ENCODE measurements around the gene PPTC7. TPM values are rescaled to one million over a fixed set of nuclear protein-coding genes. Genes with fewer than 3 reads are reported as not detected.
A peak's percentile ranks its signal among the peaks of the same experiment; 100 is the strongest.

The PPTC7 gene
- total and polyA plus RNA-seq, 10 of the 15 experiments (the other 5 are each of a cell fraction or from before 2014, with no cell fraction given) = 4.0 to 69.6 (median 12.3) TPM

- ChIA-PET RAD21 (ENCODE audit: unreplicated experiment) (interaction anchor here (0.6 to 7.3 kb wide), 24 partner anchors 9 to 134 kb away, joined by 3 to 109 read pairs (median 4); partner anchors contain the start of genes ARPC3, FAM216A and GPN3), POLR2A (interaction anchor here (0.5 to 10.4 kb wide), 14 partner anchors 9 to 155 kb away, joined by 3 to 122 read pairs (median 5); partner anchors contain the start of genes ARPC3 and TCTN1), CTCF (interaction anchor here (0.6 to 5.4 kb wide), 15 partner anchors 9 to 427 kb away, joined by 3 to 52 read pairs (median 4); partner anchors contain the start of genes ARPC3, FAM216A and GPN3), SMC1A (ENCODE audit: uncharacterized antibody, unreplicated experiment) (interaction anchor here (0.8 to 18.4 kb wide), 18 partner anchors 11 to 366 kb away, joined by 3 to 308 read pairs (median 4); no protein-coding TSS in a partner anchor)
- peak overlapping the region; percentile 18 for H3K4me3 ChIP-seq
- 0% methylated on average over 2 of the region's 2 CpGs for WGBS (ENCODE audit: insufficient coverage, insufficient replicate concordance, low lambda C conversion rate, missing lambda C conversion rate)
- H4K20me1 ChIP-seq (ENCODE audit: control insufficient read depth, insufficient read depth) = no peaks in the 10 kb centered on the region
- peaks cover 2 to 15% of the 10 kb centered on the region in 2 experiments; a peak in 3 of 4 replicates for H3K36me3 ChIP-seq (ENCODE audit: control insufficient read depth in 2 of 2, insufficient read depth in 2 of 2, low read length in 1 of 2)
- in situ Hi-C loops (cut with MboI) = no loop called here
- ATAC-seq (peak; percentile 90), DNase-seq (ENCODE audit: low read depth, low spot score) (peak; percentile 96), FAIRE-seq (peak; percentile 84)
- peak overlapping the region; percentile 80 for H3K27ac ChIP-seq (ENCODE audit: control insufficient read depth, insufficient read depth)
- H3K9ac ChIP-seq (ENCODE audit: control insufficient read depth, insufficient read depth, low read length) = peak overlapping the region; percentile 24; the same call in 1 of the 2 replicates
- peaks cover 40% of the 10 kb centered on the region for H3K79me2 ChIP-seq (ENCODE audit: control insufficient read depth, insufficient read depth, low read length)
- no peaks in the 10 kb centered on the region for H3K9me3 ChIP-seq (replicated peaks; ENCODE audit: control insufficient read depth, insufficient read depth, low read length)
- intact Hi-C loops (cut with micrococcal nuclease; ENCODE audit: unreplicated experiment) = loop anchor here (2.0 to 10.0 kb wide), 2 partner anchors 51 to 353 kb away; partner anchors contain the start of gene PPTC7
- peaks cover 71% of the 10 kb centered on the region for H3K4me1 ChIP-seq (ENCODE audit: control insufficient read depth, insufficient read depth, low read length)
- no peak overlapping the region for H2AFZ ChIP-seq (ENCODE audit: control insufficient read depth, low read depth, low read length)
- BruUV-seq (replicated peaks) = no TSS peak
- H3K4me2 ChIP-seq (ENCODE audit: control insufficient read depth, insufficient read depth) = peak overlapping the region; percentile 62
- H3K27me3 ChIP-seq (replicated peaks in 1 of 2; ENCODE audit: control insufficient read depth in 2 of 2, insufficient read depth in 2 of 2, low read length in 1 of 2) = no peaks in the 10 kb centered on the region
- TF ChIP-seq SMAD1 (IDR thresholded peaks at IDR 0.05; ENCODE audit: low read depth, partially characterized antibody) (peak; percentile 68), POLR2AphosphoS5 (IDR thresholded peaks at IDR 0.05; ENCODE audit: low read length) (no peak; the same call in 1 of the 2 replicates), REST (IDR thresholded peaks at IDR 0.05; ENCODE audit: low read depth, low read length) (0 out of 2 replicates have a peak, but pooled peaks have one; percentile 5), SRF (IDR thresholded peaks at IDR 0.05; ENCODE audit: low read depth in 2 of 2, low read length in 2 of 2) (no peak), NKRF (conservative IDR thresholded peaks at IDR 0.05) (no peak), CHD1 (IDR thresholded peaks at IDR 0.05; ENCODE audit: low read depth, low read length) (no peak; the same call in 1 of the 2 replicates), RBBP5 (conservative IDR thresholded peaks at IDR 0.05) (no peak), E2F8 (IDR thresholded peaks at IDR 0.05; ENCODE audit: low read depth, partially characterized antibody) (no peak), ZBTB33 (IDR thresholded peaks at IDR 0.05) (no peak), TCF3 (IDR thresholded peaks at IDR 0.05; ENCODE audit: borderline replicate concordance, insufficient read depth, low read depth, low read length) (no peak), FOS (IDR thresholded peaks at IDR 0.05; ENCODE audit: borderline replicate concordance, extremely low read depth, insufficient read length) (no peak), SMARCA5 (IDR thresholded peaks at IDR 0.05) (no peak)
These were observed 51.3 kb downstream of the PPTC7 start for GRCh38 chr12:110531741-110532333.

All from GM12878 (cell line).